Gastrocnemius medialis (tissue), 4 donors: Measurements from ENCODE around the gene SAE1. TPM values are rescaled to one million over a fixed set of nuclear protein-coding genes. Genes with fewer than 3 reads are reported as not detected.
A peak's percentile ranks its signal among the peaks of the same experiment; 100 is the strongest.
"Not testable (repeated sequence)": the region's sequence is repeated elsewhere in the genome, so short reads cannot be mapped to it uniquely, and the experiment has no call there.

Source experiments
- ATAC-seq, 2 donors: fragments of 150-250 bp; one replicate each; pipeline ENCODE4 v1.9.1; 2016
- DNase-seq, 2 donors: peaks; one replicate each; pipeline ENCODE4 v3.0.0-alpha.2; 2019
- H3K27ac ChIP-seq, 4 donors: fragments of 200-600 bp; sonication (generic); 1 replicate in 1 of 4; 2 replicates in 3 of 4; pipeline ENCODE4 v1.5.1; 2016 to 2018; ENCODE audit warnings: mild to moderate bottlenecking in 2 of 4, moderate library complexity in 1 of 4
- H3K27me3 ChIP-seq, 3 donors: fragments of 200-600 bp; sonication (generic) in 2 of 3; 1 replicate in 1 of 3; 2 replicates in 2 of 3; pipeline versions ENCODE4 v1.5.1 to v1.6.0; 2016 to 2019; ENCODE audit warnings: mild to moderate bottlenecking in 1 of 3, moderate library complexity in 1 of 3
- H3K36me3 ChIP-seq, 2 donors: fragments of 200-600 bp; sonication (generic) in 1 of 2; one replicate each; pipeline ENCODE4 v1.5.1; 2017 to 2018
- H3K4me1 ChIP-seq, 2 donors: fragments of 200-600 bp; sonication (generic) in 1 of 2; one replicate each; pipeline ENCODE4 v1.5.1; 2016 to 2017; ENCODE audit warnings: mild to moderate bottlenecking in 2 of 2
- H3K4me3 ChIP-seq, 4 donors: fragments of 200-600 bp; sonication (generic) in 3 of 4; 1 replicate in 1 of 4; 2 replicates in 3 of 4; pipeline ENCODE4 v1.5.1; 2016 to 2019; ENCODE audit warnings: mild to moderate bottlenecking in 2 of 4
- H3K9me3 ChIP-seq, 3 donors: fragments of 200-600 bp; sonication (generic) in 2 of 3; 1 replicate in 1 of 3; 2 replicates in 2 of 3; pipeline ENCODE4 v1.5.1; 2016 to 2019
- CTCF ChIP-seq, 5 experiments: fragments of 450-650 bp in 3 of 5; fragments of 200-600 bp in 2 of 5; sonication (generic) in 2 of 5; IDR thresholded peaks in 4 of 5; conservative IDR thresholded peaks in 1 of 5; 1 replicate in 4 of 5; 2 replicates in 1 of 5; pipeline ENCODE4 v1.5.1; 2016 to 2019; ENCODE audit warnings: antibody characterized with exemption in 5 of 5, mild to moderate bottlenecking in 3 of 5, moderate library complexity in 3 of 5
- POLR2A ChIP-seq, 2 donors: fragments of 450-650 bp; IDR thresholded peaks; one replicate each; pipeline ENCODE4 v1.6.1; 2017; ENCODE audit warnings: antibody characterized with exemption in 2 of 2, mild to moderate bottlenecking in 2 of 2, moderate library complexity in 2 of 2
- in situ Hi-C, 4 donors: fragments of 200-750 bp; cut with MboI; loops; one replicate each; pipeline versions ENCODE4 v1.15.0 to v1.8.0; 2017; ENCODE audit warnings: low sequenced_read_pairs in 4 of 4
- intact Hi-C: fragments of 100-400 bp; cut with DNase I; formaldehyde crosslinking; loops from one replicate; pipeline ENCODE4 v1.15.1; 2023; ENCODE audit warnings: low total_unique reads
- total RNA-seq, 4 donors: library from RNA; depleted of rRNA; stranded (reverse); fragments of >200 nt; gene quantifications; one replicate each; pipeline versions ENCODE4 v1.1.0 to v1.2.3, GENCODE V29; 2016

Gene SAE1
- total RNA-seq, 4 donors from 2014 or later = 29.7 to 74.6 (median 46.4) TPM

- Histone ChIP-seq H3K4me1 (peaks cover 0 to 4% of the 10 kb centered on the region in 2 donors), H3K36me3 (no peaks in the 10 kb centered on the region), H3K27me3 (no peaks in the 10 kb centered on the region), H3K9me3 (no peaks in the 10 kb centered on the region), H3K4me3 (no peak overlapping the region), H3K27ac (no peak overlapping the region)
- DNase-seq (no peak), ATAC-seq (no peak)
- intact Hi-C loops = loop anchor here (5.0 kb wide), 1 partner anchor 108 kb away; no protein-coding TSS in a partner anchor
- in situ Hi-C loops = loop anchor here in 1 of 4 donors (10.0 kb wide), 1 partner anchor 110 kb away; no protein-coding TSS in a partner anchor
- no peak for TF ChIP-seq POLR2A (IDR thresholded peaks at IDR 0.05)
- no peak for TF ChIP-seq CTCF (IDR thresholded peaks at IDR 0.05 in 4 of 5, conservative IDR thresholded peaks at IDR 0.05 in 1 of 5)
Measured at GRCh38 chr19:47134545-47134944, 3.9 kb downstream of the SAE1 start.

GRCh38 chr19:47135156-47135555, 4.5 kb downstream of the SAE1 start:
- intact Hi-C loops = no loop called here
- TF ChIP-seq POLR2A (IDR thresholded peaks at IDR 0.05) (no peak), CTCF (IDR thresholded peaks at IDR 0.05 in 4 of 5, conservative IDR thresholded peaks at IDR 0.05 in 1 of 5) (no peak)
- no peaks in the 10 kb centered on the region for H3K27me3 ChIP-seq
- no peaks in the 10 kb centered on the region for H3K9me3 ChIP-seq
- peaks cover 0 to 4% of the 10 kb centered on the region in 2 donors for H3K4me1 ChIP-seq
- ATAC-seq (no peak), DNase-seq (no peak)
- H3K4me3 ChIP-seq = no peak overlapping the region
- H3K36me3 ChIP-seq = no peaks in the 10 kb centered on the region
- in situ Hi-C loops = loop anchor here in 1 of 4 donors (10.0 kb wide), 1 partner anchor 110 kb away; no protein-coding TSS in a partner anchor
- H3K27ac ChIP-seq = no peak overlapping the region

GRCh38 chr19:47141252-47141651, 10.6 kb downstream of the SAE1 start:
- ATAC-seq, H3K9me3 ChIP-seq, intact Hi-C loops, H3K27me3 ChIP-seq, DNase-seq, H3K4me3 ChIP-seq, H3K27ac ChIP-seq: not testable (repeated sequence)
- Histone ChIP-seq H3K36me3 (peaks cover 0 to 26% of the 10 kb centered on the region in 2 donors), H3K4me1 (peaks cover 8 to 10% of the 10 kb centered on the region in 2 donors)
- in situ Hi-C loops = loop anchor here in 2 of 4 donors (10.0 kb wide), 1 partner anchor 104 kb away; no protein-coding TSS in a partner anchor

GRCh38 chr19:47141695-47142094, 11.1 kb downstream of the SAE1 start:
- H3K4me3 ChIP-seq = no peak overlapping the region
- DNase-seq = no peak
- no peaks in the 10 kb centered on the region for H3K9me3 ChIP-seq
- no peaks in the 10 kb centered on the region for H3K27me3 ChIP-seq
- in situ Hi-C loops (loop anchor here in 2 of 4 donors (10.0 kb wide), 1 partner anchor 103 kb away; no protein-coding TSS in a partner anchor), intact Hi-C loops (no loop called here)
- H3K27ac ChIP-seq = no peak overlapping the region
- peaks cover 0 to 31% of the 10 kb centered on the region in 2 donors for H3K36me3 ChIP-seq
- H3K4me1 ChIP-seq = peaks cover 8 to 10% of the 10 kb centered on the region in 2 donors
- TF ChIP-seq POLR2A (IDR thresholded peaks at IDR 0.05) (no peak), CTCF (IDR thresholded peaks at IDR 0.05 in 4 of 5, conservative IDR thresholded peaks at IDR 0.05 in 1 of 5) (no peak)
- ATAC-seq = no peak

GRCh38 chr19:47142779-47143178, 12.1 kb downstream of the SAE1 start:
- Histone ChIP-seq H3K27ac (peak overlapping the region in 1 of 4 donors; percentile 5), H3K36me3 (peaks cover 0 to 33% of the 10 kb centered on the region in 2 donors), H3K27me3 (no peaks in the 10 kb centered on the region), H3K4me1 (peaks cover 8 to 10% of the 10 kb centered on the region in 2 donors), H3K9me3 (no peaks in the 10 kb centered on the region), H3K4me3 (no peak overlapping the region)
- DNase-seq (no peak), ATAC-seq (no peak)
- in situ Hi-C loops (loop anchor here in 2 of 4 donors (10.0 kb wide), 1 partner anchor 102 kb away; no protein-coding TSS in a partner anchor), intact Hi-C loops (no loop called here)
- TF ChIP-seq CTCF (IDR thresholded peaks at IDR 0.05 in 4 of 5, conservative IDR thresholded peaks at IDR 0.05 in 1 of 5) (no peak), POLR2A (IDR thresholded peaks at IDR 0.05) (no peak)
